Measurements from ENCODE around the gene PDE10A. TPM values are rescaled to one million over a fixed set of nuclear protein-coding genes. Genes with fewer than 3 reads are reported as not detected.

Gene PDE10A
- total and polyA plus RNA-seq, 2 of the 13 experiments (the other 11 are each of a cell fraction or from before 2014, with no cell fraction given): not detected

DNA sequence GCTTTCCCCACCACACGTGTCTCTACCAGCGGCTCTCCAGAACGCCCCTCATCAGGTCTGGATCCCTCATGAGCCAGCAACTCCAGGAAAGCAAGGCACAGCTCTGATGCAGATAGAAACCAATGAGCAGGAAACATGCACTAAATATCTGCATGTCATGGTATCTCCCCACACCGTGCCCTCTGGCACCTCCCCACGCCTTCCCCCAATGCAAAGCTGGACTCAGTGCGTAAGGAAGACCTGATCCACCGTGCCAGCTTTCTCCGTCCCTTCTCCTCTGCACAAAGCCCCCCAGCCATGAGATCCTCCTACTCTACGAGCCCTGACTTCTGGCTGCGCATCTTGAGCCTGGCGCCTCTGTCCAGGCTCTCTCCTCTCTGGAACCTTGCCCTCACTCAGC lies 9.4 kb downstream of the PDE10A start (continued):
- TF ChIP-seq ZNF512B (CRISPR knock-in tag; IDR thresholded peaks at IDR 0.05; ENCODE audit: borderline replicate concordance): no peak
- TF ChIP-seq NFE2L2 (IDR thresholded peaks at IDR 0.05; ENCODE audit: low read length): no peak

DNA sequence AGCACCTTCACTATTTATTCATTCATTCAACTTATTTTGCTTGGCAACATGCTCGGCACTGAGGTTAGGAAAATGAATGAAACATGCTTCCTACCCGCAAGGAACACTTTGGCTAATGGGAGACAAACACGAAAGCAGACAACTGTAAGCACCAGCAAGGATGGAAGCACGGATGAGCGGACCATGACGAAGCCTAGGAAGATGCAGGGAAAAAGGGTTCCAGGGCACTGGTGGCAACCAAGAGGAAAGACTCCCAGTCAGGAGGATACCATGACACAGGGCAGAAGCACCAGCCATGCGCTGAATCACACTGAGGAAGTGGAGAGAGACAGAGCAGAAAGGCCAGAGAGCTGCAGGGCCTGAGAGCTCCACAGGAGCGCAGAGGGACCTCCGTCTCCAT lies 9.8 kb downstream of the PDE10A start:
- no peaks in the 10 kb centered on the region for H3K4me1 ChIP-seq (ENCODE audit: insufficient read depth, low read length)
- H3K36me3 ChIP-seq (replicated peaks in 1 of 2; ENCODE audit: control insufficient read depth in 1 of 2, insufficient read depth in 2 of 2, low read length in 2 of 2): no peaks in the 10 kb centered on the region
- no peak overlapping the region for H3K4me3 ChIP-seq (replicated peaks in 1 of 3; ENCODE audit: insufficient read depth in 1 of 3, low read depth in 2 of 3, low read length in 3 of 3)
- H3K9ac ChIP-seq (ENCODE audit: insufficient read depth, low read depth, low read length): no peak overlapping the region
- 16% methylated on average over 9 of the region's 9 CpGs for WGBS (ENCODE audit: low lambda C conversion rate)
- H3K27me3 ChIP-seq (ENCODE audit: control insufficient read depth in 1 of 2, insufficient read depth in 2 of 2, low read length in 2 of 2): peaks cover 7 to 70% of the 10 kb centered on the region in 2 experiments; a peak in 4 of 5 replicates
- H4K20me1 ChIP-seq (ENCODE audit: insufficient read depth, low read length): no peaks in the 10 kb centered on the region
- no peak overlapping the region for H3K27ac ChIP-seq (ENCODE audit: extremely low read length, insufficient read depth, low read length)
- no peak for DNase-seq (ENCODE audit: low spot score)
- ChIA-PET CTCF (ENCODE audit: low intra/inter-chr PET ratio, low total read pairs) (no interaction called here), POLR2A (no interaction called here)
- FAIRE-seq: no peak
- no peak for ATAC-seq
- BruUV-seq (replicated peaks): no TSS peak
- in situ Hi-C loops (cut with HindIII; ENCODE audit: extremely low pct_ligation_motif_present, low pct_unique_long_range_greater_than_20kb): no loop called here
- H3K4me2 ChIP-seq (ENCODE audit: low read depth, low read length): no peak overlapping the region
- H3K79me2 ChIP-seq (ENCODE audit: insufficient read depth, low read length): no peaks in the 10 kb centered on the region
- no peak overlapping the region for H2AFZ ChIP-seq (ENCODE audit: low read length)
- no peaks in the 10 kb centered on the region for H3K9me3 ChIP-seq (ENCODE audit: low read length)
- intact Hi-C loops (cut with micrococcal nuclease; ENCODE audit: unreplicated experiment): no loop called here
- TF ChIP-seq CENPBD1 (CRISPR knock-in tag; IDR thresholded peaks at IDR 0.05; ENCODE audit: borderline replicate concordance, low read depth) (no peak), ETV5 (CRISPR knock-in tag; IDR thresholded peaks at IDR 0.05; ENCODE audit: borderline replicate concordance) (no peak), RFX3 (CRISPR knock-in tag; IDR thresholded peaks at IDR 0.05) (no peak), BORCS8-MEF2B (CRISPR knock-in tag; IDR thresholded peaks at IDR 0.05) (no peak), ATM (IDR thresholded peaks at IDR 0.05; ENCODE audit: borderline replicate concordance) (no peak), ATF5 (CRISPR knock-in tag; IDR thresholded peaks at IDR 0.05; ENCODE audit: low read depth) (no peak), TBX2 (CRISPR knock-in tag; IDR thresholded peaks at IDR 0.05; ENCODE audit: borderline replicate concordance) (no peak), BRCA1 (CRISPR knock-in tag; IDR thresholded peaks at IDR 0.05) (no peak), ZNF556 (CRISPR knock-in tag; IDR thresholded peaks at IDR 0.05; ENCODE audit: borderline replicate concordance) (no peak)
- TF ChIP-seq, protein P1, sequence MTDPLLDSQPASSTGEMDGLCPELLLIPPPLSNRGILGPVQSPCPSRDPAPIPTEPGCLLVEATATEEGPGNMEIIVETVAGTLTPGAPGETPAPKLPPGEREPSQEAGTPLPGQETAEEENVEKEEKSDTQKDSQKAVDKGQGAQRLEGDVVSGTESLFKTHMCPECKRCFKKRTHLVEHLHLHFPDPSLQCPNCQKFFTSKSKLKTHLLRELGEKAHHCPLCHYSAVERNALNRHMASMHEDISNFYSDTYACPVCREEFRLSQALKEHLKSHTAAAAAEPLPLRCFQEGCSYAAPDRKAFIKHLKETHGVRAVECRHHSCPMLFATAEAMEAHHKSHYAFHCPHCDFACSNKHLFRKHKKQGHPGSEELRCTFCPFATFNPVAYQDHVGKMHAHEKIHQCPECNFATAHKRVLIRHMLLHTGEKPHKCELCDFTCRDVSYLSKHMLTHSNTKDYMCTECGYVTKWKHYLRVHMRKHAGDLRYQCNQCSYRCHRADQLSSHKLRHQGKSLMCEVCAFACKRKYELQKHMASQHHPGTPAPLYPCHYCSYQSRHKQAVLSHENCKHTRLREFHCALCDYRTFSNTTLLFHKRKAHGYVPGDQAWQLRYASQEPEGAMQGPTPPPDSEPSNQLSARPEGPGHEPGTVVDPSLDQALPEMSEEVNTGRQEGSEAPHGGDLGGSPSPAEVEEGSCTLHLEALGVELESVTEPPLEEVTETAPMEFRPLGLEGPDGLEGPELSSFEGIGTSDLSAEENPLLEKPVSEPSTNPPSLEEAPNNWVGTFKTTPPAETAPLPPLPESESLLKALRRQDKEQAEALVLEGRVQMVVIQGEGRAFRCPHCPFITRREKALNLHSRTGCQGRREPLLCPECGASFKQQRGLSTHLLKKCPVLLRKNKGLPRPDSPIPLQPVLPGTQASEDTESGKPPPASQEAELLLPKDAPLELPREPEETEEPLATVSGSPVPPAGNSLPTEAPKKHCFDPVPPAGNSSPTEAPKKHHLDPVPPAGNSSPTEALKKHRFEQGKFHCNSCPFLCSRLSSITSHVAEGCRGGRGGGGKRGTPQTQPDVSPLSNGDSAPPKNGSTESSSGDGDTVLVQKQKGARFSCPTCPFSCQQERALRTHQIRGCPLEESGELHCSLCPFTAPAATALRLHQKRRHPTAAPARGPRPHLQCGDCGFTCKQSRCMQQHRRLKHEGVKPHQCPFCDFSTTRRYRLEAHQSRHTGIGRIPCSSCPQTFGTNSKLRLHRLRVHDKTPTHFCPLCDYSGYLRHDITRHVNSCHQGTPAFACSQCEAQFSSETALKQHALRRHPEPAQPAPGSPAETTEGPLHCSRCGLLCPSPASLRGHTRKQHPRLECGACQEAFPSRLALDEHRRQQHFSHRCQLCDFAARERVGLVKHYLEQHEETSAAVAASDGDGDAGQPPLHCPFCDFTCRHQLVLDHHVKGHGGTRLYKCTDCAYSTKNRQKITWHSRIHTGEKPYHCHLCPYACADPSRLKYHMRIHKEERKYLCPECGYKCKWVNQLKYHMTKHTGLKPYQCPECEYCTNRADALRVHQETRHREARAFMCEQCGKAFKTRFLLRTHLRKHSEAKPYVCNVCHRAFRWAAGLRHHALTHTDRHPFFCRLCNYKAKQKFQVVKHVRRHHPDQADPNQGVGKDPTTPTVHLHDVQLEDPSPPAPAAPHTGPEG (CRISPR knock-in tag; IDR thresholded peaks at IDR 0.05): no peak

Measured in HepG2 (cell line).